K562 (cell line): ENCODE measurements around the gene DUS4L. TPM values are rescaled to one million over a fixed set of nuclear protein-coding genes. Genes with fewer than 3 reads are reported as not detected.

ENCODE experiments used
- CCNT2 ChIP-seq: IDR thresholded peaks from 2 replicates; pipeline ENCODE4 v1.6.1; 2011; ENCODE audit warnings: borderline replicate concordance, low read depth, mild to moderate bottlenecking, moderate library complexity, mixed read lengths, low read length; ENCODE audit not compliant: insufficient read length; ENCODE audit errors: extremely low read depth
- CTCFL ChIP-seq: IDR thresholded peaks from 2 replicates; pipeline ENCODE4 v1.6.1; 2011; ENCODE audit warnings: borderline replicate concordance, low read depth, mild to moderate bottlenecking, moderate library complexity, low read length; ENCODE audit not compliant: insufficient read depth, poor library complexity, severe bottlenecking
- ETV5 ChIP-seq: sonication (generic); formaldehyde crosslinking; IDR thresholded peaks from 2 replicates; pipeline ENCODE4 v1.4.0; 2020; ENCODE audit warnings: low read depth, mild to moderate bottlenecking, missing genetic modification reagents
- FOXK1 ChIP-seq: sonication (generic); formaldehyde crosslinking; IDR thresholded peaks from 2 replicates; pipeline ENCODE4 v1.8.0; 2022; ENCODE audit warnings: missing genetic modification reagents, mild to moderate bottlenecking, borderline replicate concordance
- HMGN3 ChIP-seq: IDR thresholded peaks from 2 replicates; pipeline ENCODE4 v1.6.1; 2011; ENCODE audit warnings: borderline replicate concordance, low read depth, mild to moderate bottlenecking, mixed read lengths, low read length; ENCODE audit not compliant: insufficient read length; ENCODE audit errors: extremely low read depth
- HNRNPH1 ChIP-seq: fragments of 200-400 bp; formaldehyde crosslinking; optimal IDR thresholded peaks from 2 replicates; pipeline ENCODE3; 2017; ENCODE audit warnings: low read depth, mild to moderate bottlenecking, low read length, moderate library complexity
- MIER1 ChIP-seq: fragments of 450-650 bp; IDR thresholded peaks from 2 replicates; pipeline ENCODE4 v1.6.1; 2016; ENCODE audit warnings: antibody characterized with exemption, mild to moderate bottlenecking, low read depth
- NUFIP1 ChIP-seq: fragments of 450-650 bp; IDR thresholded peaks from 2 replicates; pipeline ENCODE4 v1.6.1; 2018; ENCODE audit not compliant: partially characterized antibody
- PTBP1 ChIP-seq: fragments of 200-400 bp; formaldehyde crosslinking; IDR thresholded peaks from 2 replicates; pipeline ENCODE4 v1.6.1; 2017; ENCODE audit warnings: low read depth, low read length
- SRF ChIP-seq, 2 experiments: fragments of 250-450, 450-650 bp in 1 of 2; sonication (Bioruptor Pico) in 1 of 2; sonication (generic) in 1 of 2; formaldehyde crosslinking; IDR thresholded peaks; 2 replicates each; pipeline versions ENCODE4 v1.5.0 to v1.5.1; 2020 to 2022; ENCODE audit warnings: mild to moderate bottlenecking in 1 of 2, missing genetic modification reagents in 1 of 2
- SRSF7 ChIP-seq: fragments of 200-400 bp; formaldehyde crosslinking; optimal IDR thresholded peaks from 2 replicates; pipeline ENCODE3; 2017; ENCODE audit warnings: mild to moderate bottlenecking, low read depth, low read length
- THAP7 ChIP-seq: fragments of 250-450 bp; sonication (Bioruptor Pico); IDR thresholded peaks from 2 replicates; pipeline ENCODE4 v1.5.0; 2021
- ZBTB33 ChIP-seq: sonication (generic); formaldehyde crosslinking; IDR thresholded peaks from 2 replicates; pipeline ENCODE4 v1.8.1; 2023; ENCODE audit warnings: mild to moderate bottlenecking, missing genetic modification reagents
- ZEB2 ChIP-seq: fragments of 450-650 bp; IDR thresholded peaks from 2 replicates; pipeline ENCODE4 v1.6.1; 2016
- ZFP1 ChIP-seq: fragments of 450-650 bp; formaldehyde crosslinking; IDR thresholded peaks from 2 replicates; pipeline ENCODE4 v1.4.0; 2020; ENCODE audit warnings: mild to moderate bottlenecking, mixed read lengths
- ZNF583 ChIP-seq: fragments of 250-450 bp; sonication (Bioruptor Pico); IDR thresholded peaks from 2 replicates; pipeline ENCODE4 v1.4.0; 2020
- polyA plus RNA-seq, 8 experiments: library from polyadenylated mRNA; depleted of rRNA in 4 of 8; stranded (reverse) in 5 of 8; unstranded in 3 of 8; fragments of >200 nt; fragmentation: Nextera tagmentation in 2 of 8; fragmentation: Illumina TruSeq in 1 of 8; extraction: Ambion mirVana in 2 of 8; extraction: Trizol in 1 of 8; gene quantifications; 2 replicates each; pipeline versions ENCODE4 v1.2.1 to v1.2.3, GENCODE V29; 2011 to 2014; ENCODE audit warnings: inconsistent platforms in 1 of 8, missing spikeins in 1 of 8
- total RNA-seq, 7 experiments: library from RNA; depleted of rRNA in 6 of 7; stranded (reverse); fragments of >200 nt in 6 of 7; fragmentation: Illumina TruSeq in 2 of 7; extraction: Trizol in 2 of 7; gene quantifications; 2 replicates each; pipeline versions ENCODE4 v1.2.1 to v1.2.3, GENCODE V29; 2011 to 2021; ENCODE audit warnings: low replicate concordance in 1 of 7
- TF ChIP-seq, protein P1 (sequence below): sonication (generic); formaldehyde crosslinking; IDR thresholded peaks from 2 replicates; pipeline ENCODE4 v1.8.0; 2022; ENCODE audit warnings: mild to moderate bottlenecking, missing genetic modification reagents
- TF ChIP-seq, protein P2 (sequence below): fragments of 450-650 bp; IDR thresholded peaks from 2 replicates; pipeline ENCODE4 v1.6.1; 2017; ENCODE audit warnings: antibody characterized with exemption

DUS4L gene
- total and polyA plus RNA-seq, 9 of the 15 experiments (the other 6 are each of a cell fraction or from before 2014, with no cell fraction given): 12.2 to 33.6 (median 28.6) TPM

DNA sequence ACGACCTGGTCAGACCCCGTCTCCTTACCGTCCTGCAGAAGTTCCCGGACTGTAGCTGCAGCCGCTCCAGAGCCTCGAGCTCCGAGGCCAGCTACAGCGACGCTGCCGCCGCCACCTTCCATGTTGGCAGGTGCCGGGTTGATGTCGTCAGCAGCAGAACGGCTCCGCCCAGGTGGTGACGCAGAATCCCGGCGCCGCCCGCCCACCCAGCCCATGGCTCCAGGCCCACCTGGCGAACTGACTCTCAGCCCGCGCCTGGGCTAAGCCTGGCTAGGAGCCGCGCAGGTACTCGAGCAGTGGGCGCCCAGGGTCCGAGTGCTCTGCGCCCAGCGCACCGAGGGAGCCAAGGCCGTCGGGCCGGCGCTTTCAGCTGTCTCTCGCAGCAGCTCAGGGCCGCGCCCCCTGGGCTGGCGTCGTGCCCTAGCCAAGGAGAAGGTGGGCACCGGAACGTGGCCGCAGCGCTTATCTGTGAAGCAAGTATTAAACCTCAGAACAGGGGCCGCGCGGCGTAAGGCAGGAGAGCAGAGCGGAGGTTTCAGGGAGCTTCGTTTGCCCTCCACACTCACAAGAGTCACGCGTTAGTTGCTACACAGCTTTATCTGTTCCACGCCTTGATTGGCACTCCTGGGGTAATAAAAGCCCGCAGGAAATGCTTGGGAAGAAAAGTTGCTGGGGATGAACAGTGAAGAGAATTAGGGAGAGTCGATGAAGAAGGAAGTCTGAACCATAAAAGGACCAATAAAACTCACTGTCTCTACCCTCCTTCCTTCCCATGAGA lies at the start of gene DUS4L, which contains the start of gene COG5 (continued):
- no peak for TF ChIP-seq SRSF7
- peak; percentile 73 for TF ChIP-seq CCNT2
- peak; percentile 39; the same call in 1 of the 2 replicates for TF ChIP-seq ZNF583 (CRISPR knock-in tag)
- TF ChIP-seq SRF (CRISPR knock-in tag; IDR thresholded peaks at IDR 0.05): peak in 1 of 2 experiments; percentile 82; a peak in 2 of 4 replicates
- no peak for TF ChIP-seq ZEB2
- TF ChIP-seq FOXK1 (CRISPR knock-in tag): no peak; the same call in 1 of the 2 replicates
- peak; percentile 73 for TF ChIP-seq HMGN3
- TF ChIP-seq ZFP1: no peak
- TF ChIP-seq NUFIP1: no peak
- TF ChIP-seq PTBP1: no peak
- no peak; the same call in 1 of the 2 replicates for TF ChIP-seq ETV5 (CRISPR knock-in tag)
- TF ChIP-seq, protein P1, sequence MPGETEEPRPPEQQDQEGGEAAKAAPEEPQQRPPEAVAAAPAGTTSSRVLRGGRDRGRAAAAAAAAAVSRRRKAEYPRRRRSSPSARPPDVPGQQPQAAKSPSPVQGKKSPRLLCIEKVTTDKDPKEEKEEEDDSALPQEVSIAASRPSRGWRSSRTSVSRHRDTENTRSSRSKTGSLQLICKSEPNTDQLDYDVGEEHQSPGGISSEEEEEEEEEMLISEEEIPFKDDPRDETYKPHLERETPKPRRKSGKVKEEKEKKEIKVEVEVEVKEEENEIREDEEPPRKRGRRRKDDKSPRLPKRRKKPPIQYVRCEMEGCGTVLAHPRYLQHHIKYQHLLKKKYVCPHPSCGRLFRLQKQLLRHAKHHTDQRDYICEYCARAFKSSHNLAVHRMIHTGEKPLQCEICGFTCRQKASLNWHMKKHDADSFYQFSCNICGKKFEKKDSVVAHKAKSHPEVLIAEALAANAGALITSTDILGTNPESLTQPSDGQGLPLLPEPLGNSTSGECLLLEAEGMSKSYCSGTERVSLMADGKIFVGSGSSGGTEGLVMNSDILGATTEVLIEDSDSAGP (CRISPR knock-in tag): 0 out of 2 replicates have a peak, but pooled peaks have one; percentile 48
- TF ChIP-seq ZBTB33 (CRISPR knock-in tag): peak; percentile 61; the same call in 1 of the 2 replicates
- TF ChIP-seq THAP7 (CRISPR knock-in tag): no peak
- TF ChIP-seq CTCFL: no peak
- no peak for TF ChIP-seq HNRNPH1
- TF ChIP-seq MIER1: no peak
- TF ChIP-seq, protein P2, sequence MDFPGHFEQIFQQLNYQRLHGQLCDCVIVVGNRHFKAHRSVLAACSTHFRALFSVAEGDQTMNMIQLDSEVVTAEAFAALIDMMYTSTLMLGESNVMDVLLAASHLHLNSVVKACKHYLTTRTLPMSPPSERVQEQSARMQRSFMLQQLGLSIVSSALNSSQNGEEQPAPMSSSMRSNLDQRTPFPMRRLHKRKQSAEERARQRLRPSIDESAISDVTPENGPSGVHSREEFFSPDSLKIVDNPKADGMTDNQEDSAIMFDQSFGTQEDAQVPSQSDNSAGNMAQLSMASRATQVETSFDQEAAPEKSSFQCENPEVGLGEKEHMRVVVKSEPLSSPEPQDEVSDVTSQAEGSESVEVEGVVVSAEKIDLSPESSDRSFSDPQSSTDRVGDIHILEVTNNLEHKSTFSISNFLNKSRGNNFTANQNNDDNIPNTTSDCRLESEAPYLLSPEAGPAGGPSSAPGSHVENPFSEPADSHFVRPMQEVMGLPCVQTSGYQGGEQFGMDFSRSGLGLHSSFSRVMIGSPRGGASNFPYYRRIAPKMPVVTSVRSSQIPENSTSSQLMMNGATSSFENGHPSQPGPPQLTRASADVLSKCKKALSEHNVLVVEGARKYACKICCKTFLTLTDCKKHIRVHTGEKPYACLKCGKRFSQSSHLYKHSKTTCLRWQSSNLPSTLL: no peak
